ENCODE data around the gene ARHGEF4.

DNA sequence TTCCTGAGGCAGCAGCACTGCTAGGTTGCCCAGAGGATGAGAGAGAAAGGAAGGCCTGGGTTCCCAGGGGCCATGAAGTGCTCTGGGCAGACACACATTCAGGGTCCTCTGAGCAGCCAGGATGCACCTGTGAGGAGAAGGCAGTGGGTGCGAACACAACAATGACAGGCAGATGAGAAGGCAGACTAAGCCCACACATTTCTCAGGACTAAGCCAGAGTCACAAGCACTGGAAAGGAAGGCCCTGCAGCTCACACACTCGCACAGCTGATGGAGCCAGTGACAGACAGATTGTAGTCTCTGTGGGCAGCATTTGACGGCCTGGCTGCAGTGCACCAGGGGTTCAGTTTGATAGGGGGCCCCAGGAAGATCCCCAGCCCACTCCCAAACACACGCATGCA lies 61.8 kb downstream of the ARHGEF4 start:
- no peak for TF ChIP-seq POLR2AphosphoS5 (IDR thresholded peaks at IDR 0.05)
- TF ChIP-seq, protein P1, sequence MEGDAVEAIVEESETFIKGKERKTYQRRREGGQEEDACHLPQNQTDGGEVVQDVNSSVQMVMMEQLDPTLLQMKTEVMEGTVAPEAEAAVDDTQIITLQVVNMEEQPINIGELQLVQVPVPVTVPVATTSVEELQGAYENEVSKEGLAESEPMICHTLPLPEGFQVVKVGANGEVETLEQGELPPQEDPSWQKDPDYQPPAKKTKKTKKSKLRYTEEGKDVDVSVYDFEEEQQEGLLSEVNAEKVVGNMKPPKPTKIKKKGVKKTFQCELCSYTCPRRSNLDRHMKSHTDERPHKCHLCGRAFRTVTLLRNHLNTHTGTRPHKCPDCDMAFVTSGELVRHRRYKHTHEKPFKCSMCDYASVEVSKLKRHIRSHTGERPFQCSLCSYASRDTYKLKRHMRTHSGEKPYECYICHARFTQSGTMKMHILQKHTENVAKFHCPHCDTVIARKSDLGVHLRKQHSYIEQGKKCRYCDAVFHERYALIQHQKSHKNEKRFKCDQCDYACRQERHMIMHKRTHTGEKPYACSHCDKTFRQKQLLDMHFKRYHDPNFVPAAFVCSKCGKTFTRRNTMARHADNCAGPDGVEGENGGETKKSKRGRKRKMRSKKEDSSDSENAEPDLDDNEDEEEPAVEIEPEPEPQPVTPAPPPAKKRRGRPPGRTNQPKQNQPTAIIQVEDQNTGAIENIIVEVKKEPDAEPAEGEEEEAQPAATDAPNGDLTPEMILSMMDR (IDR thresholded peaks at IDR 0.05 in 8 of 11, conservative IDR thresholded peaks at IDR 0.05 in 3 of 11): no peak

Measured in spleen (tissue), 7 donors.